ENCODE results near the gene CCDC171. TPM values are rescaled to one million over a fixed set of nuclear protein-coding genes. Genes with fewer than 3 reads are reported as not detected.

Gene CCDC171
- total RNA-seq, 4 donors from 2014 or later: 3.2 to 8.3 (median 4.5) TPM

- no peaks in the 10 kb centered on the region for H3K9me3 ChIP-seq
- no peak overlapping the region for H3K4me3 ChIP-seq
- no peak overlapping the region for H3K27ac ChIP-seq
- no peak for TF ChIP-seq POLR2A (IDR thresholded peaks at IDR 0.05)
- TF ChIP-seq, protein P1, sequence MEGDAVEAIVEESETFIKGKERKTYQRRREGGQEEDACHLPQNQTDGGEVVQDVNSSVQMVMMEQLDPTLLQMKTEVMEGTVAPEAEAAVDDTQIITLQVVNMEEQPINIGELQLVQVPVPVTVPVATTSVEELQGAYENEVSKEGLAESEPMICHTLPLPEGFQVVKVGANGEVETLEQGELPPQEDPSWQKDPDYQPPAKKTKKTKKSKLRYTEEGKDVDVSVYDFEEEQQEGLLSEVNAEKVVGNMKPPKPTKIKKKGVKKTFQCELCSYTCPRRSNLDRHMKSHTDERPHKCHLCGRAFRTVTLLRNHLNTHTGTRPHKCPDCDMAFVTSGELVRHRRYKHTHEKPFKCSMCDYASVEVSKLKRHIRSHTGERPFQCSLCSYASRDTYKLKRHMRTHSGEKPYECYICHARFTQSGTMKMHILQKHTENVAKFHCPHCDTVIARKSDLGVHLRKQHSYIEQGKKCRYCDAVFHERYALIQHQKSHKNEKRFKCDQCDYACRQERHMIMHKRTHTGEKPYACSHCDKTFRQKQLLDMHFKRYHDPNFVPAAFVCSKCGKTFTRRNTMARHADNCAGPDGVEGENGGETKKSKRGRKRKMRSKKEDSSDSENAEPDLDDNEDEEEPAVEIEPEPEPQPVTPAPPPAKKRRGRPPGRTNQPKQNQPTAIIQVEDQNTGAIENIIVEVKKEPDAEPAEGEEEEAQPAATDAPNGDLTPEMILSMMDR (IDR thresholded peaks at IDR 0.05): no peak
- no peak for DNase-seq
- no peaks in the 10 kb centered on the region for H3K36me3 ChIP-seq
- no peaks in the 10 kb centered on the region for H3K27me3 ChIP-seq
- H3K4me1 ChIP-seq: no peaks in the 10 kb centered on the region
These were observed 290.5 kb downstream of the CCDC171 start for GRCh38 chr9:15843316-15843715.

DNA sequence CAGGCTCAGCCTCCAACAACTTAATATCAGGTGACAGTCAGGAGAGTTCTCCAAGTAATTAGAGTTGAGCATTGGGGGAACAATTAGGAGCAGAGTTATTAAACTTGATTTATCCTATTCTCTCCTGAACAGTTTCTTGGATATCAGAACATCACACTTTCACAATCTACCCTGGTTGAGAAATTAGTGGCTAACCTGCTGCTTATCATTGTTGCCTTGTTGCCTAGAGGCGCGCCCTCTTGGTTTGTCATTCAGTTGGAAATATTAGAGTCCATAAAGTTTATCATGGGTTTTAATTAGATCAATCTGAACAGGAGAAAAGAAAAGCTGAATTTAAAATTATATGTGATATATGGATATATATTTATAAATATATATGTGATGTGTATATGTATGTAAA lies 291.1 kb downstream of the CCDC171 start:
- Histone ChIP-seq H3K4me1 (no peaks in the 10 kb centered on the region), H3K36me3 (no peaks in the 10 kb centered on the region), H3K27ac (no peak overlapping the region), H3K27me3 (no peaks in the 10 kb centered on the region), H3K4me3 (no peak overlapping the region), H3K9me3 (no peaks in the 10 kb centered on the region)
- TF ChIP-seq, protein P1 (IDR thresholded peaks at IDR 0.05): no peak
- TF ChIP-seq POLR2A (IDR thresholded peaks at IDR 0.05): no peak
- DNase-seq: no peak

DNA sequence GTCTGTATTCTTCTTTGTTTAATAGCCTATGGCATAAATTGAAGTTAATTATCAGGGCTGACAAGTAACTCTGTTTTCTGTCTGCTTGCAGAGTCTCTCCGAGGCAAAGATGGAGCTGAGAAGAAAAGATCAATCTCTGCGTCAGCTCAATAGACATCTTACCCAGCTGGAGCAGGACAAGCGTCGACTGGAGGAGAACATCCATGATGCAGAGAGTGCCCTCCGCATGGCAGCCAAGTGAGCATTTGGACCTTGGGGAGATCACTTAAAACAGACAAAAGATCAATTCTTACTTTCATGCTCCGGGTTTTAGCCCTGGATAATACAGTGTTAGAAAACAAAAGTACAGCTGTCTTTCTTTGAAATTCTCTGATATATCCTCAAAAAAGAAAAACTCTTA lies 293.8 kb downstream of the CCDC171 start:
- Histone ChIP-seq H3K4me3 (no peak overlapping the region), H3K27me3 (no peaks in the 10 kb centered on the region), H3K36me3 (no peaks in the 10 kb centered on the region), H3K27ac (no peak overlapping the region), H3K9me3 (no peaks in the 10 kb centered on the region), H3K4me1 (no peaks in the 10 kb centered on the region)
- DNase-seq: no peak
- no peak for TF ChIP-seq POLR2A (IDR thresholded peaks at IDR 0.05)
- TF ChIP-seq, protein P1 (IDR thresholded peaks at IDR 0.05): no peak

- Histone ChIP-seq H3K36me3 (no peaks in the 10 kb centered on the region), H3K9me3 (no peaks in the 10 kb centered on the region), H3K4me3 (no peak overlapping the region), H3K4me1 (no peaks in the 10 kb centered on the region), H3K27ac (no peak overlapping the region), H3K27me3 (no peaks in the 10 kb centered on the region)
- TF ChIP-seq POLR2A (IDR thresholded peaks at IDR 0.05): no peak
- TF ChIP-seq, protein P1 (IDR thresholded peaks at IDR 0.05): no peak
- no peak for DNase-seq
These were observed 297.0 kb downstream of the CCDC171 start for GRCh38 chr9:15849871-15850270.

- DNase-seq: no peak
- TF ChIP-seq, protein P1 (IDR thresholded peaks at IDR 0.05): no peak
- no peak for TF ChIP-seq POLR2A (IDR thresholded peaks at IDR 0.05)
- H3K27ac ChIP-seq: no peak overlapping the region
- H3K4me1 ChIP-seq: no peaks in the 10 kb centered on the region
- no peaks in the 10 kb centered on the region for H3K27me3 ChIP-seq
- H3K36me3 ChIP-seq: no peaks in the 10 kb centered on the region
- H3K4me3 ChIP-seq: no peak overlapping the region
- no peaks in the 10 kb centered on the region for H3K9me3 ChIP-seq
These were observed 298.9 kb downstream of the CCDC171 start for GRCh38 chr9:15851766-15852165.

- Histone ChIP-seq H3K36me3 (no peaks in the 10 kb centered on the region), H3K27me3 (no peaks in the 10 kb centered on the region), H3K4me1 (no peaks in the 10 kb centered on the region), H3K9me3 (no peaks in the 10 kb centered on the region), H3K27ac (no peak overlapping the region), H3K4me3 (no peak overlapping the region)
- TF ChIP-seq POLR2A (IDR thresholded peaks at IDR 0.05): no peak
- TF ChIP-seq, protein P1 (IDR thresholded peaks at IDR 0.05): no peak
- DNase-seq: no peak
These were observed 303.7 kb downstream of the CCDC171 start for GRCh38 chr9:15856591-15856990.

All from Peyer's patch (tissue), 4 donors.